Endothelial cell of hepatic sinusoid (primary cell): ENCODE results near the gene OR9A4.

Source experiments
- in situ Hi-C: cut with HindIII; loops from 2 replicates; pipeline ENCODE4 v1.10.0; 2017; ENCODE audit warnings: low sequenced_read_pairs

The OR9A4 gene

DNA sequence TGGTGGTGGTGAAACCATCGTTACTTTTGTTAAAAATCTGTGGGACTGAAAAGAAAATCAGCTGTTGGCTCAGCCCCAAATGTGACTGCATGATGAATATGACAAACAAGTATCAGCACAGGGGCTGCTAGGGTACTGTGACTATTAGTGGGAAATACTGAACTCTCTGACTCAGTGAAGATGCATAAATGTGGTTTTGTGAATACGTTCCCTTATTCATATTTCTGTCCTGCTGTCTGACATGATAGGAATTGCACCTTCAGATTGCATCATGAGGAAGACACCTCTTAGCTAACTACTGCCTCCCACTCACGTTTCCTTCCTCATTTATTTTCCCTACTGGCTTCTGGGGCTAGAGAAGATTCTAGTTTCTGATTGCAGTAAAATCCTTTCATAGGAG lies 29.2 kb downstream of the OR9A4 start:
- in situ Hi-C loops = no loop called here

- in situ Hi-C loops = no loop called here
Measured at GRCh38 chr7:141946796-141947195, 30.6 kb downstream of the OR9A4 start, which contains the start of gene CLEC5A. Gene CLEC5A, minus strand, starts transcription at chr7:141946974. Its CDS starts 682 bp downstream, at chr7:141946292.

- in situ Hi-C loops = no loop called here
Measured at GRCh38 chr7:141949021-141949420, 32.8 kb downstream of the OR9A4 start.

DNA sequence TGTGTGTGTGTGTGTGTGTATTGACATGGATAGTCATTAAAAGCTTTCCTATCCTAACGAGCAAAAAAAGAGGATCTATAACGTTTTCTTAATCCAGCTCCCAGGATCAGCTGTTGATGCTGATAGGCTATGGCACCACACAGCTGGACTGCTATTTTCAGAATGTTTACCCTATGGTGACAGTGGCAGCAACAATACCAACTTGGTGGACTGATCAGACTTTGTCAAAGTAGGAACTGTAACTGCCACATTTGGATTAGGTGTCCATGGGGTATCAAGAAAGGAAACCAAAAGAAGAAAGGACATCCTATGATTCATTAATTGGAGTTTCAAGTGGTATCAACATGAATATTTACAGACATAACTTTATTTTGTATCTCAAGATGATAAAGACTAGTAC lies 33.3 kb downstream of the OR9A4 start:
- in situ Hi-C loops = no loop called here

GRCh38 chr7:141949911-141950310 lies 33.7 kb downstream of the OR9A4 start:
- in situ Hi-C loops = no loop called here

GRCh38 chr7:141950806-141951205 lies 34.6 kb downstream of the OR9A4 start:
- in situ Hi-C loops = no loop called here

GRCh38 chr7:141952461-141952860 lies 36.3 kb downstream of the OR9A4 start:
- in situ Hi-C loops = no loop called here

DNA sequence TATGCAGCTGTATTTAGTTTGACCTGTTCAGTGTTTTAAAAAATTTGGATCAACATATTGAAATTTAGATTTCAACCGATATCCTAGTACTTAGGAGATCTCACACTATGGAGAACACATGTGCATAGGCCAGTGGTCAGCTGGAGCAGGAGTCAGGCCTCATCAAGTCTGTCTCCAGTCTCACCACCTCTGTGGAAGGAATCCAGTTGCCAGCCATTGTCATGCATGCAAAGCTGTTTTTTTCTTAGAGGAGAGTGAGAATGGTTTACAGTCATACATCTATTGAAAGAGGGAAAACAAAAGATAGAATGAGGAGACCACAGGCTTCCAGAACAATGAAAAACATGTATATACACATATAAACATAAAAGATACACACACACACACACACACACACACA lies 38.1 kb downstream of the OR9A4 start:
- in situ Hi-C loops = no loop called here

DNA sequence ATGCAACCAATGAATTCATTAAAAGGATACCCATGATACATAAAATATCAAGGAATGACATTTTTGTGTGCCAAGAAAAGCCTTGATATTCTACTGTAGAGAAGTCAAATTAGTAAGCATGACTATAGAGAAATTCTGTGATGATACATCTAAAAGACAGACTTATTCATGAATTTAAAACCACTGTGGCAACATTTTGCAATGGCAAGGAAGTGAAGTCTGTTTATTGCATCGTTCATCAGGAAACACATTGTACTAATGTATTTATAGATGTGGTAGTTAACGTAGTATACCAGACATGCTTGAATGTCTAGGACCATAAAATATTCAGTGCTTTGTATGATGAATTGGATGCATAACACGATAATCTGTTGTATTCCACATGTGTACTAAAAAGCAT lies 39.9 kb downstream of the OR9A4 start:
- in situ Hi-C loops = no loop called here

GRCh38 chr7:141960687-141961422 lies 44.7 kb downstream of the OR9A4 start:
- in situ Hi-C loops = no loop called here
